ENCODE results near the gene PTPRD. TPM values are rescaled to one million over a fixed set of nuclear protein-coding genes. Genes with fewer than 3 reads are reported as not detected.

PTPRD gene
- total RNA-seq, 1 experiment from 2014 or later = 32.5 TPM

DNA sequence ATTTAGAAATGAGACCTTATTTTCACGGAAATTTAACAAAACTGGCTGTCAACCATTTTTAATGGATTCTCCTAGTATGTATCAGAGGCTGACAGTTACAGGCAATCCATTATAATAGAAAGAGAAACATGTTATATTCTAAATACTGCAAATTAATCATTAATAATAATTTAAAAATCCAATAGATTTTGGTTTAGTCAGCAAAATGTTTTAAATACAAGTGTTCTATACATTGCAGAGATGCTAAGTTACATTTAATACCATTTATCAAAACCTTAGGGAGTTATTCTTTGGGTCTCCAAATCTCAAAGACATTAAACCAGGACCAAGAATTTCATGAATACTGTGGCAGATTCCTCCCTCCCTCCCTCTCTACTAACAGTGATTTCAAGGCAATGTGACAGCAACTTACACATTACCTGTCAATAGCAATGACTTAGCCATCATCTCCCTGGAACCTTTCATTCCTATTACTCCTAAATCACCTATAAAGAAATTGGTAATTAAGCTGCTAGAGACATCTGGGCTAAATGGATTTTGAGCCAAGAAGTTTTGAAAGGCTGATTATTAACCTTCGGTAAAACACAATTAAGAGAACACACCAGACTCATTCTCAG lies 2044.7 kb downstream of the PTPRD start:
- Histone ChIP-seq H3K56ac (ENCODE audit: insufficient read length, low read depth, low read length) (no peak overlapping the region), H3K4ac (ENCODE audit: low read depth, low read length) (no peak overlapping the region), H3K79me2 (ENCODE audit: insufficient read depth, low read length) (no peaks in the 10 kb centered on the region), H3T11ph (ENCODE audit: low read length) (no peak overlapping the region), H3K79me1 (ENCODE audit: insufficient read depth, low read depth, low read length, poor library complexity, severe bottlenecking) (no peaks in the 10 kb centered on the region), H2AFZ (ENCODE audit: low read length) (no peak overlapping the region), H3K18ac (ENCODE audit: insufficient read length, low read depth, low read length) (no peak overlapping the region), H4K20me1 (ENCODE audit: control insufficient read depth, insufficient read depth, insufficient read length) (no peaks in the 10 kb centered on the region), H4K91ac (ENCODE audit: insufficient read length, low read depth, low read length) (no peak overlapping the region), H2BK12ac (ENCODE audit: insufficient read length, low read depth, low read length) (no peak overlapping the region), H3K4me1 (ENCODE audit: insufficient read depth, low read length) (no peaks in the 10 kb centered on the region), H4K5ac (ENCODE audit: insufficient read length, low read depth, low read length) (no peak overlapping the region), H4K8ac (replicated peaks; ENCODE audit: insufficient read length, low read depth, low read length) (no peak overlapping the region), H3K4me2 (ENCODE audit: insufficient read depth, insufficient read length, low read length) (no peak overlapping the region), H2BK20ac (ENCODE audit: low read depth, low read length, poor library complexity, severe bottlenecking) (no peak overlapping the region), H3K23ac (ENCODE audit: insufficient read length, low read depth, low read length) (no peak overlapping the region), H3K27ac (ENCODE audit: insufficient read length, low read depth, low read length) (no peak overlapping the region), H3K27me3 (ENCODE audit: insufficient read depth, low read length) (no peaks in the 10 kb centered on the region), H3K14ac (ENCODE audit: insufficient read depth, low read length) (no peak overlapping the region), H3K9me3 (ENCODE audit: control insufficient read depth, low read depth, low read length) (no peaks in the 10 kb centered on the region), H2BK5ac (ENCODE audit: insufficient read length, low read length) (no peak overlapping the region), H3K9ac (ENCODE audit: extremely low read depth, insufficient read length, low read length) (no peak overlapping the region), H2BK120ac (ENCODE audit: low read depth, low read length, poor library complexity, severe bottlenecking) (no peak overlapping the region), H3K23me2 (ENCODE audit: insufficient read length, low read depth, low read length, poor library complexity, severe bottlenecking) (no peaks in the 10 kb centered on the region), H2AK5ac (ENCODE audit: insufficient read length, low read length) (no peak overlapping the region), H2BK15ac (ENCODE audit: low read depth, low read length) (no peak overlapping the region)
- no peak overlapping the region for H3K27ac Mint-ChIP-seq
- WGBS (ENCODE audit: extremely low coverage, insufficient read length, low lambda C conversion rate) = no CpG with 5 or more reads among the region's 2 CpGs
- no peaks in the 10 kb centered on the region for H3K36me3 Mint-ChIP-seq (ENCODE audit: insufficient read depth in 1 of 3, low read depth in 3 of 3)
- H3K9me3 Mint-ChIP-seq = no peaks in the 10 kb centered on the region
- no peak for DNase-seq
- H3K4me1 Mint-ChIP-seq = no peaks in the 10 kb centered on the region
- no peak overlapping the region for H3K4me3 Mint-ChIP-seq
- H3K27me3 Mint-ChIP-seq (ENCODE audit: low read depth) = no peaks in the 10 kb centered on the region
- TF ChIP-seq, protein P1, sequence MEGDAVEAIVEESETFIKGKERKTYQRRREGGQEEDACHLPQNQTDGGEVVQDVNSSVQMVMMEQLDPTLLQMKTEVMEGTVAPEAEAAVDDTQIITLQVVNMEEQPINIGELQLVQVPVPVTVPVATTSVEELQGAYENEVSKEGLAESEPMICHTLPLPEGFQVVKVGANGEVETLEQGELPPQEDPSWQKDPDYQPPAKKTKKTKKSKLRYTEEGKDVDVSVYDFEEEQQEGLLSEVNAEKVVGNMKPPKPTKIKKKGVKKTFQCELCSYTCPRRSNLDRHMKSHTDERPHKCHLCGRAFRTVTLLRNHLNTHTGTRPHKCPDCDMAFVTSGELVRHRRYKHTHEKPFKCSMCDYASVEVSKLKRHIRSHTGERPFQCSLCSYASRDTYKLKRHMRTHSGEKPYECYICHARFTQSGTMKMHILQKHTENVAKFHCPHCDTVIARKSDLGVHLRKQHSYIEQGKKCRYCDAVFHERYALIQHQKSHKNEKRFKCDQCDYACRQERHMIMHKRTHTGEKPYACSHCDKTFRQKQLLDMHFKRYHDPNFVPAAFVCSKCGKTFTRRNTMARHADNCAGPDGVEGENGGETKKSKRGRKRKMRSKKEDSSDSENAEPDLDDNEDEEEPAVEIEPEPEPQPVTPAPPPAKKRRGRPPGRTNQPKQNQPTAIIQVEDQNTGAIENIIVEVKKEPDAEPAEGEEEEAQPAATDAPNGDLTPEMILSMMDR (conservative IDR thresholded peaks at IDR 0.05) = no peak

Measured in H9 (cell line).